HTR-8/SVneo (cell line): ENCODE results near the gene NUP62.

Experiments used
- DNase-seq: peaks from one replicate; pipeline ENCODE4 v3.0.0; 2011; ENCODE audit warnings: low spot score, mixed read lengths; ENCODE audit not compliant: insufficient read length
- FAIRE-seq: peaks from 2 replicates; lab custom pipeline; 2011; peaks lifted over from hg19 to GRCh38; lab: Jason Lieb, UNC

The NUP62 gene

GRCh38 chr19:49887037-49887664 is 42.2 kb downstream of the NUP62 start:
- DNase-seq (no peak), FAIRE-seq (no peak)

DNA sequence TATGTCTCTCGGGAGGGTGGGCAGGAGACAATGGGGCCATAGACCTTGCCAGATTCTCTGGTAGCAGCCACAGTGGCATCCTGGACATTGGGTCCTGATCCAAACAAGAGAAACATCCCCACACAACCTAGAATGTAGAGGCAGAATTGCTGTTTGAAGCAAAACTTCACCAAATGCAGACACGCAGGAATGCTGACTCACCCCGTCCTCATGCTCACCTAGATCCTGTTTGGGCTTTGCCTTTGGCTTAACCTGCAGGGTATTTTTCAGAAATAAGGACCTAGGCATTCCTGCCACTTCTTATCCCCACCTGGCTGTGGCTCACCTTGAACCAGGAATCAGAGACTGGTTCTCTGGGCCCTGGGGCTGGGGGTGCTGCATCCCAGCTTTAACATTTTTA is 44.5 kb downstream of the NUP62 start:
- FAIRE-seq (no peak), DNase-seq (no peak)

DNA sequence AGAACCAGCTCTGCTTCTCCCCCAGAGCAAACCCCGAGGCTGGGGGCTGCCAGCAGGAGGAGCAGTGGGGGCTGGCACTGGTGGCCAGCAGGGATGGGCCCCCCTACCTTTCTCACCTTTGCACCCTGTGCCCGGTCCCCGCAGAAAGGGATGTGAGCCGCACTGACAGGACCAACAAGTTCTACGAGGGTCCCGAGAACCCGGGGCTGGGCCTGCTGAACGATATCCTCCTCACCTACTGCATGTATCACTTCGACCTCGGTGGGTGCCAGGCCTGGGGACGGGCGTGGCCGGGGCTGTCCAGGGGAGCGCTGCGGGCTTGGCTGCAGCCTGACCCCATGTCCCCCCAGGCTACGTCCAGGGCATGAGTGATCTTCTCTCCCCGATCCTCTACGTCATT is 45.2 kb downstream of the NUP62 start:
- no peak for FAIRE-seq

DNA sequence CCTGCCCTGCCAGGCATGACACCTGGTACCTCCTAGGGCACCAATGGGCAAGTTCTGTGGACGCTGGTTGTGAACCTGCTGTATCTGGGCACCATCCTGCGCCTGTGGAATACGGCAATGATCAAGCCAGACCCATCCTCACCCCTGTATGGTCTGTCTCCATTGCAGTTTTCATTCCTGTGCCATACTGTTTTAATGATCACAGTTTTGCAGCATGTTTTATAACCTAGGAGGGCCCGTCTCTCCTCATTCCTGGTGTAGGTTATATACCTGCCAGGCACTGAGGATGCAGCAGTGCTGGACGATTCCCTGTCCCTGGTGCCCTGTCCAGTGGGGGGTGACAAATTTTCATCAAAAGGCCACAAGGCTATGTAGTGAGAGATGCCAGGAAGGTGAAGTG is 46.2 kb downstream of the NUP62 start:
- DNase-seq (no peak), FAIRE-seq (no peak)

More for the DNA sequence above, 45.2 kb downstream of the NUP62 start:
- DNase-seq = no peak

DNA sequence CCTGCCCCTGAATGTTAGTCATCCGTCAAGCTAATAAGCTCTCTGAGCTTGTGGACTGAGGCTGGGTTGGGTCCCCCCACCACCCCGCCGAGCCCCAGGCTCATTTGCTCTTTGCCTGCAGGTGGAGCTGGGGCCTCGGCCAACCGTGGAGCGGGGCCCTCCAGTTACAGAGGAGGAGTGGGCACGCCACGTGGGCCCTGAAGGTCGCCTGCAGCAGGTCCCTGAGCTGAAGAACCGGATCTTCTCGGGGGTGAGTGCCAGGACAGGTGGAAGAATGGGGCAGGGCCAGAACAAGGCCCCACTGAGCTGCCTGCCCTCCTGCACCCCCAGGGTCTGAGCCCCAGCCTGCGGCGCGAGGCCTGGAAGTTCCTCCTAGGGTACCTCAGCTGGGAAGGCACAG is 46.7 kb downstream of the NUP62 start:
- no peak for FAIRE-seq
- DNase-seq = no peak

- DNase-seq (no peak), FAIRE-seq (no peak)
These were observed 47.5 kb downstream of the NUP62 start for GRCh38 chr19:49881672-49882394.

GRCh38 chr19:49881186-49881585 is 48.1 kb downstream of the NUP62 start:
- FAIRE-seq = no peak

GRCh38 chr19:49880162-49880869 is 49.0 kb downstream of the NUP62 start:
- no peak for FAIRE-seq

More at GRCh38 chr19:49881186-49881585, 48.1 kb downstream of the NUP62 start:
- DNase-seq = no peak

GRCh38 chr19:49879243-49879963 is 49.9 kb downstream of the NUP62 start:
- FAIRE-seq = no peak
- DNase-seq = no peak

More at GRCh38 chr19:49880162-49880869, 49.0 kb downstream of the NUP62 start:
- DNase-seq = no peak

- no peak for DNase-seq
These were observed 50.6 kb downstream of the NUP62 start for GRCh38 chr19:49878744-49879070.

DNA sequence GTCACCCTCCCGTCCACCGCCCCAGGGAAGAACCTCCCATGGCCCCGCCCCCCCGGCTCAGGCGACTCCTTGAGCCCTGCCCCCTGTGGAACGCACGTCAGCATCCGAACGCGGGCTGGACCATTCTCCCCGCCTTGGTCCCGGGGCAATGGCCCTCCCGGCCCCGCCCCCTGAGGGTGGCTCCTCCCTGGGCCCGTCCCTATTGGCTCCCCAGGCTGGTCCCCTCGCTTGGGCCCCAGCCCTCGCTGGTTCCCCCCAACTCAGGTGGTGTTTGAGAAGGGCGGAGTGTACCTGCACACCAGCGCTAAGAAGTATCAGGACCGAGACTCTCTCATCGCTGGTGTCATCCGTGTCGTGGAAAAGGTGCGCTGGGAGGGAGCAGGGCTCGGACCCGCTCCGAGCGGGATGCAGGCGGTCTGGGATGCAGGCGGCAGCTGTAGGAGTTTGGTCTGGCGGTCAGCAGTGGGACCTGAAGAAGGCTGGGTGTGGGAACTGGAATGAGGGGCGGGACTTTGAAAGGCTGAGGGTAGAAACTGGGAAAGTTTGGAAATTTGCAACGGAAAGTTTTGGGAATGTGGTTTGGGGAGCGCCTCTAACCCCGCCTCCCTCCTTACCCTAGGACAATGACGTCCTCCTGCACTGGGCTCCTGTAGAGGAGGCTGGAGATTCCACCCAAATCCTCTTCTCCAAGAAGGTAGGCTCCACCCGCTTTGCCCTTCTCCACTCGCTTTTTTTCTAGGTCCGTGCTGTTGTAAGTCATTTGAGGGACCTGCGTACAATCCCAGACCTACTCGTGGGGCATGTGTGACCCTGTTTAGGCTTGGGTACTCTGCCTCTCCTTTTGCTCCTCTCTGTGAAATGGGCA is 51.2 kb downstream of the NUP62 start:
- FAIRE-seq = peak; percentile 82

More at GRCh38 chr19:49878744-49879070, 50.6 kb downstream of the NUP62 start:
- FAIRE-seq = no peak

DNA sequence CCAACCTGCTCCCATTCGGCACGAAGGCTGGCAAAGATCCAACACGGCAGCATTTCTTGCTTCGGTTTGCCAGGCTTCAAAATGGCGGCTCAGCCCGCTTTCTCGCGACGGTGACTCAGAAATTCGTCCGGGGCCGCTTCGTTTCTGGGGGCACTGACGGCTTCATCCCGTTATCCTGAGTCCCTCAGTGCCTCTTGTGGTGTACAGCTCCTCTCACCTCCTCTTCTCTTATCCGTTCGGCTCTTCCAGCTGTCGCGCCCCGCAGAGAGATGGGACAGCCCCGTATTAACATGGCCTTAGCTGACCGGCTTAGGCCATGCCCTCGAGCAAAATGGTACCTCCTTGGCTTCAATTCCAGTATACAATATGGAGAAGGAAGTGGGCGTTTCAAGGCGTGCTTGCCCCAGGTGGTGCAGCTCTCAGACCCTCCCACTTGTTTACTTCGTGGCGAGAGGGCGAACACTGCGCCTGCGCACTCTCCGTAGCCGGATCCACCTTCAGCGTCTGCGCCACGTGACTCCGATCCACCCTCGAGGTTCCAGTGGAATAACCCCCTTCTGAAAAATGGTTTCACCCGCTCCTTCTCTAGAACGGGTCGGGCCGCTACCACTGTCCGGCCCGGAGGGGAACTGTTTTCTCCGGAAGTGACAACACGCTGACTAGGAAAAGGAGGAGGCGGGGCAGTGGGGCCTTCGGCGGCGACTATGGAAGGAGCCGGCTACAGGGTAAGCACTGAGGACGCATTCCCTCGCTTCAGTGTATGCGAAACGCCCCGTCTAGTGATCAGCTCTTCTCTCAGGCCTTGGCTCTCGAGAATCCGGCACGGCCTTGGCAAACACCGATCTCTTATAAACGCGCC is 52.1 kb downstream of the NUP62 start, which contains the start of the genes AKT1S1 and TBC1D17:
Gene AKT1S1, minus strand, starts transcription at position 336 of the 859 bp plus-strand sequence. CDS start 4,060 bp downstream, outside the sequence.
Gene TBC1D17, plus strand, starts transcription at position 683 of the 859 bp plus-strand sequence. Its CDS starts 22 bp downstream, at position 705.
- FAIRE-seq = peak; percentile 98

More for the DNA sequence above, 51.2 kb downstream of the NUP62 start:
- peak; percentile 96 for DNase-seq

DNA sequence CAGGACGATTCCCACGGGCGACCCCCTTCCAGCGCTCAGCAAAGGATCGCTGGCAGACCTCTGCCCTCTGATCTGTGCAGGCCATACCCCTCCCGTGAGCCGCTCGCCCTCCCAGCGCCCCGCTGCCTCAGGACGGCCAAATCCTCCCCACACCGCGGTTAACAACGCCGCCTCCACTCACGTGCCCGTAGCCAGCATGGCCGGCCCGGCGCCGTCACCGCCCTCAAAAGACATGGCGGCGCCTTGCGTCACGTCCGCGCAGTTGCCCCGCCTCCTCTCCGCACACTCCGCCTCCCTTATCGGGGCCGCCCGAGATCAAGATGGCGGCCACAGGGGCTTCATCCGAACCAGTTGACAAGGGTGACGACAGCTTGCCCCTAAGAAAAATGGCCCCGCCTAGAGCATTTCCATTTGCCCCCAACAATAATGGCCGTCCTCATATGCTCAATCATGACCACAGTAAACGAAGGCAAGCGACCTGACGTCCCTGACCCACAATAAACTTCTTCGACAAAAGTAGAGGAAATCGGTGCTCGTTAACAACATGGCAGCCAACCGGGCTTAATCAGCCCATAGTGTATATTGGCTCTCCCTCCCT is 52.8 kb downstream of the NUP62 start:
- FAIRE-seq (peak; percentile 96), DNase-seq (peak; percentile 68)

More for the DNA sequence above, 52.1 kb downstream of the NUP62 start, which contains the start of the genes AKT1S1 and TBC1D17:
- DNase-seq = peak; percentile 97

DNA sequence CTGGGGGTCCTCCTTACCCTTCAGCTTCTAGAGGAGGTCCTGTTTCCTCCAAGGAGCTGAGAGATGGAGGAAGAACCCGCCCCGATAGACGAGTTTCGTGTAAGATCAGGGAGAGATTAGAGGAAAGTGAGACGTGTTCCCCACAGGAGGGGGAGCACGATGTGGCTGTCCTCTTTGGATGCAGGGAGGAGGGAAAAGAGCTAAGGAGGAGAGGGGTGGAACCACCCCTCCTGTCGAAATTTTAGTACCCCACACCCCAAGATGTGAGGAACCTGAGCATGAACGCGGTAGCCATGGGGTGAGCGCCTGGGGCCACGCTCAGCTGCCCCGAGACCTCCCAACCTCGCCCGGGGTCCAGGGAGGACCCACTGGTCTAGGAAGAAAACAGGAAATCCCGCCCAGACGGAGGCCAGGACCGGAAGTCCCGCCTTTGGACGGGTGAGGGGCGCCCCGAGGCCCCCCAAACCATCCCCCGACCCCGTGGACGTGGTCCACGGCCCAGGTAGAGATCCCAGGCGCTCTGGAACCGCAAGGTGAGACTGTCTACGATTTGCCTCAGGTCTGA is 53.4 kb downstream of the NUP62 start:
- no peak for FAIRE-seq
- peak; percentile 74 for DNase-seq

GRCh38 chr19:49875177-49875576 is 54.1 kb downstream of the NUP62 start:
- FAIRE-seq = no peak
- DNase-seq = no peak

DNA sequence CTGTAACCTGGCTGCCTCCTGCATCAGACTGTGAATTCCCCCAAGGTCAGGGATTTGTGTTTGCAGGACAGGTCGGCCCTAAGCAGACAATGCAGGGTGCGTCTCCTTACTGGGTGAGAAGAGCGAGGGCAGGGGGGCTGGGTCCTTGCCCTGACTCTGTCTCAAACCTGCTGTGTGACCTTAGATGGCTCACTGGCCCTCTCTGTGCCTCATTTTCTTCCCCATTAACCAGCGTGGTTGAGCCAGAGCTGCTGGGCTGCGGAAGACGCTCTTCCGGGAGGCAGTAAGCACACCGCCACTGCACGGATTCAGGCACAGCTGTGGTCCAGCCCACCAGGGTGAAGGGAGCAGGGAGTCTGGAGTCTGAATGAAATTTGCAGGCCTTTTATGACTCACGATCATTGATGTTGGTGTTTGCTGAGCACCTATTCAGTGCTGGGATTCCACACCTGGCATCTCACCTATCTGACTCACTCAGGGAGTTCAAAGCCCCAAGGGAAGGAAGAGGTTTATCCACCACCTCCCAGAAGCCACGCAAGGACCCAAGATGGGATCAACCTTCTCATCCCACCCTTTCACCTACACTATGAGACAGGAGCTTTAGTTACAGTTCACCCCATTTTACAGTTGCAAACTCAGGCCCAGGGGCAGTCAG is 54.7 kb downstream of the NUP62 start:
- no peak for DNase-seq
- no peak for FAIRE-seq

GRCh38 chr19:49873834-49874233 is 55.5 kb downstream of the NUP62 start:
- DNase-seq (no peak), FAIRE-seq (no peak)
